GM12878 (cell line): ENCODE measurements around the gene GPR148. TPM values are rescaled to one million over a fixed set of nuclear protein-coding genes. Genes with fewer than 3 reads are reported as not detected.

ENCODE experiments used
- ATAC-seq: fragments of 200-7000 bp; cut with Tn5 transposase; 3 replicates; pipeline ENCODE4 v1.9.1; 2020; ENCODE audit warnings: mild to moderate bottlenecking, moderate library complexity
- BruUV-seq: library from RNA; stranded (reverse); fragments of 400-500 nt; replicated peaks from 2 replicates; lab custom pipeline; 2021; lab: Mats Ljungman, UMichigan
- CTCF ChIA-PET: fragments of 300-600 bp; sonication (Branson Sonifier 250); formaldehyde crosslinking; extraction: SDS; loops from one replicate; lab custom pipeline; 2021; ENCODE audit warnings: inconsistent platforms; lab: Yijun Ruan, JAX
- POLR2A ChIA-PET: fragments of 350-600 bp; formaldehyde crosslinking; extraction: SDS; loops from one replicate; lab custom pipeline; 2021; ENCODE audit warnings: inconsistent platforms; lab: Charles Lee
- RAD21 ChIA-PET: fragments of 300-600 bp; sonication (Branson Sonifier 250); formaldehyde crosslinking; loops from one replicate; lab custom pipeline; 2023; ENCODE audit warnings: antibody characterized with exemption; ENCODE audit not compliant: unreplicated experiment; lab: Charles Lee
- SMC1A ChIA-PET: fragments of 300-600 bp; sonication (Branson Sonifier 250); formaldehyde crosslinking; loops from one replicate; lab custom pipeline; 2023; ENCODE audit not compliant: unreplicated experiment, uncharacterized antibody; lab: Charles Lee
- DNase-seq: peaks from one replicate; pipeline ENCODE4 v3.0.0-alpha.2; 2011; ENCODE audit warnings: low read depth, low spot score
- FAIRE-seq: peaks from 3 replicates; lab custom pipeline; 2011; peaks lifted over from hg19 to GRCh38; lab: Jason Lieb, UNC
- H2AFZ ChIP-seq: 2 replicates; pipeline ENCODE4 v1.6.0; 2011; ENCODE audit warnings: low read depth, low read length, control low read depth; ENCODE audit not compliant: control insufficient read depth
- H3K27ac ChIP-seq: 2 replicates; pipeline ENCODE4 v1.5.1; 2011; ENCODE audit warnings: control low read depth; ENCODE audit not compliant: control insufficient read depth, insufficient read depth
- H3K27me3 ChIP-seq, 2 experiments: replicated peaks in 1 of 2; 2 replicates each; pipeline versions ENCODE4 v1.6.0 to v1.6.1; 2011; ENCODE audit warnings: low read length in 1 of 2; ENCODE audit not compliant: control insufficient read depth in 2 of 2, insufficient read depth in 2 of 2
- H3K36me3 ChIP-seq, 2 experiments: 2 replicates each; pipeline ENCODE4 v1.5.1; 2011; ENCODE audit warnings: low read length in 1 of 2; ENCODE audit not compliant: control insufficient read depth in 2 of 2, insufficient read depth in 2 of 2
- H3K4me1 ChIP-seq: 2 replicates; pipeline ENCODE4 v1.6.1; 2011; ENCODE audit warnings: mild to moderate bottlenecking, low read length, moderate library complexity, mixed read lengths; ENCODE audit not compliant: control insufficient read depth, insufficient read depth
- H3K4me2 ChIP-seq: 2 replicates; pipeline ENCODE4 v1.6.0; 2011; ENCODE audit warnings: control low read depth; ENCODE audit not compliant: control insufficient read depth, insufficient read depth
- H3K4me3 ChIP-seq: fragments of 200-600 bp; sonication (generic); 2 replicates; pipeline ENCODE4 v1.5.1; 2016
- H3K79me2 ChIP-seq: 2 replicates; pipeline ENCODE4 v1.6.0; 2011; ENCODE audit warnings: low read length; ENCODE audit not compliant: control insufficient read depth, insufficient read depth
- H3K9ac ChIP-seq: 2 replicates; pipeline ENCODE4 v1.8.0; 2011; ENCODE audit warnings: low read length, control low read depth, mixed read lengths; ENCODE audit not compliant: control insufficient read depth, insufficient read depth
- H3K9me3 ChIP-seq: replicated peaks from 3 replicates; pipeline ENCODE4 v1.5.1; 2011; ENCODE audit warnings: mild to moderate bottlenecking, low read length; ENCODE audit not compliant: control insufficient read depth, insufficient read depth
- H4K20me1 ChIP-seq: 2 replicates; pipeline ENCODE4 v1.6.0; 2011; ENCODE audit not compliant: control insufficient read depth, insufficient read depth
- MYB ChIP-seq: fragments of 150-350 bp; IDR thresholded peaks from 2 replicates; pipeline ENCODE4 v1.6.1; 2014; ENCODE audit warnings: mild to moderate bottlenecking, low read depth, low read length, borderline replicate concordance
- POLR2AphosphoS5 ChIP-seq: IDR thresholded peaks from 2 replicates; pipeline ENCODE4 v1.6.1; 2011; ENCODE audit warnings: mild to moderate bottlenecking, low read length, inconsistent platforms
- RAD21 ChIP-seq: IDR thresholded peaks from 2 replicates; pipeline ENCODE4 v1.6.1; 2011; ENCODE audit warnings: mild to moderate bottlenecking, low read depth, low read length, moderate library complexity; ENCODE audit not compliant: insufficient read depth
- SIN3A ChIP-seq: IDR thresholded peaks from 2 replicates; pipeline ENCODE4 v1.6.1; 2012; ENCODE audit warnings: low read depth, low read length, improper control_type of control experiment
- SRF ChIP-seq, 2 experiments: IDR thresholded peaks; 2 replicates each; pipeline ENCODE4 v1.6.1; 2011; ENCODE audit warnings: low read depth in 2 of 2, low read length in 2 of 2, mild to moderate bottlenecking in 1 of 2, moderate library complexity in 1 of 2
- USF2 ChIP-seq: IDR thresholded peaks from 2 replicates; pipeline ENCODE4 v1.6.1; 2011; ENCODE audit warnings: low read depth, low read length, improper control_type of control experiment, borderline replicate concordance
- ZBED1 ChIP-seq: IDR thresholded peaks from 2 replicates; pipeline ENCODE4 v1.6.1; 2016; ENCODE audit warnings: borderline replicate concordance
- ZNF24 ChIP-seq: fragments of 450-650 bp; IDR thresholded peaks from 2 replicates; pipeline ENCODE4 v1.6.1; 2017; ENCODE audit warnings: antibody characterized with exemption, mild to moderate bottlenecking
- whole genome bisulfite sequencing: methylation state at CpG from one replicate; pipeline ENCODE4 v1.1.6; 2016; ENCODE audit warnings: low lambda C conversion rate; ENCODE audit not compliant: insufficient replicate concordance, insufficient coverage; ENCODE audit errors: missing lambda C conversion rate; 5-methylcytosine and 5-hydroxymethylcytosine counted together
- in situ Hi-C: fragments of 300-500 bp; cut with MboI; formaldehyde crosslinking; loops from 9 replicates; pipeline ENCODE4 v1.14.3; 2018; ENCODE audit warnings: mixed read lengths
- intact Hi-C: fragments of 100-400 bp; cut with micrococcal nuclease; formaldehyde crosslinking; loops from one replicate; pipeline ENCODE4 v1.14.2; 2022; ENCODE audit not compliant: unreplicated experiment
- polyA plus RNA-seq, 11 experiments: library from polyadenylated mRNA; depleted of rRNA in 4 of 11; unstranded in 6 of 11; stranded (reverse) in 5 of 11; fragments of >200 nt; fragmentation: Nextera tagmentation in 4 of 11; fragmentation: Illumina TruSeq in 1 of 11; extraction: Ambion mirVana in 4 of 11; extraction: Trizol in 1 of 11; gene quantifications; 1 replicate in 1 of 11; 2 replicates in 10 of 11; pipeline versions ENCODE4 v1.2.1 to v1.2.3, GENCODE V29; 2011 to 2016; ENCODE audit warnings: inconsistent platforms in 2 of 11, missing spikeins in 2 of 11, low read depth in 1 of 11
- total RNA-seq, 4 experiments: library from RNA; depleted of rRNA in 3 of 4; stranded (reverse); fragments of >200 nt in 3 of 4; fragmentation: Illumina TruSeq in 1 of 4; extraction: Trizol in 1 of 4; gene quantifications; 2 replicates each; pipeline versions ENCODE4 v1.2.1 to v1.2.3, GENCODE V29; 2013 to 2021
- TF ChIP-seq, protein P1 (sequence below): fragments of 450-650 bp; IDR thresholded peaks from 2 replicates; pipeline ENCODE4 v1.6.1; 2017; ENCODE audit warnings: antibody characterized with exemption, mild to moderate bottlenecking, moderate library complexity

Gene GPR148
- total and polyA plus RNA-seq, 10 of the 15 experiments (the other 5 are each of a cell fraction or from before 2014, with no cell fraction given): not detected

- Histone ChIP-seq H2AFZ (no peak overlapping the region), H3K36me3 (no peaks in the 10 kb centered on the region), H3K4me2 (no peak overlapping the region), H3K9me3 (no peaks in the 10 kb centered on the region), H3K9ac (no peak overlapping the region), H3K79me2 (no peaks in the 10 kb centered on the region), H4K20me1 (no peaks in the 10 kb centered on the region), H3K27ac (no peak overlapping the region), H3K4me3 (no peak overlapping the region)
- DNase-seq (no peak), ATAC-seq (no peak), FAIRE-seq (no peak)
- intact Hi-C loops (no loop called here), in situ Hi-C loops (no loop called here)
- RAD21 ChIA-PET: no interaction called here
- BruUV-seq: no TSS peak
- WGBS: 13% methylated on average over 14 of the region's 14 CpGs
- SMC1A ChIA-PET: no interaction called here
- TF ChIP-seq ZNF24 (no peak), RAD21 (no peak), USF2 (no peak), MYB (no peak), ZBED1 (no peak), POLR2AphosphoS5 (no peak), SIN3A (no peak), SRF (IDR thresholded peaks at IDR 0.05; ENCODE audit: low read depth in 2 of 2, low read length in 2 of 2) (no peak)
- TF ChIP-seq, protein P1, sequence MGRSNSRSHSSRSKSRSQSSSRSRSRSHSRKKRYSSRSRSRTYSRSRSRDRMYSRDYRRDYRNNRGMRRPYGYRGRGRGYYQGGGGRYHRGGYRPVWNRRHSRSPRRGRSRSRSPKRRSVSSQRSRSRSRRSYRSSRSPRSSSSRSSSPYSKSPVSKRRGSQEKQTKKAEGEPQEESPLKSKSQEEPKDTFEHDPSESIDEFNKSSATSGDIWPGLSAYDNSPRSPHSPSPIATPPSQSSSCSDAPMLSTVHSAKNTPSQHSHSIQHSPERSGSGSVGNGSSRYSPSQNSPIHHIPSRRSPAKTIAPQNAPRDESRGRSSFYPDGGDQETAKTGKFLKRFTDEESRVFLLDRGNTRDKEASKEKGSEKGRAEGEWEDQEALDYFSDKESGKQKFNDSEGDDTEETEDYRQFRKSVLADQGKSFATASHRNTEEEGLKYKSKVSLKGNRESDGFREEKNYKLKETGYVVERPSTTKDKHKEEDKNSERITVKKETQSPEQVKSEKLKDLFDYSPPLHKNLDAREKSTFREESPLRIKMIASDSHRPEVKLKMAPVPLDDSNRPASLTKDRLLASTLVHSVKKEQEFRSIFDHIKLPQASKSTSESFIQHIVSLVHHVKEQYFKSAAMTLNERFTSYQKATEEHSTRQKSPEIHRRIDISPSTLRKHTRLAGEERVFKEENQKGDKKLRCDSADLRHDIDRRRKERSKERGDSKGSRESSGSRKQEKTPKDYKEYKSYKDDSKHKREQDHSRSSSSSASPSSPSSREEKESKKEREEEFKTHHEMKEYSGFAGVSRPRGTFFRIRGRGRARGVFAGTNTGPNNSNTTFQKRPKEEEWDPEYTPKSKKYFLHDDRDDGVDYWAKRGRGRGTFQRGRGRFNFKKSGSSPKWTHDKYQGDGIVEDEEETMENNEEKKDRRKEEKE: no peak
- TF ChIP-seq, all 136 proteins: peak for 0
- no peaks in the 10 kb centered on the region for H3K4me1 ChIP-seq
- H3K27me3 ChIP-seq: peaks cover 3% of the 10 kb centered on the region in 2 experiments; a peak in 3 of 4 replicates
- ChIA-PET POLR2A (no interaction called here), CTCF (interaction anchor here (0.6 kb wide), 1 partner anchor 323 kb away, joined by 3 read pairs; no protein-coding TSS in a partner anchor)
Observed at GRCh38 chr2:130760754-130761751, 32.2 kb downstream of the GPR148 start.
